ENCODE measurements around the gene CNNM4.

The CNNM4 gene

GRCh38 chr2:96815326-96816126 lies 54.8 kb downstream of the CNNM4 start:
- no peak for DNase-seq

- peak; percentile 78 for DNase-seq
Observed at GRCh38 chr2:96816127-96816835, 55.6 kb downstream of the CNNM4 start, which contains the start of gene CNNM3. CNNM3 (plus strand) TSS chr2:96816268; CDS start chr2:96816278, 10 bp downstream.

- no peak for DNase-seq
Observed at GRCh38 chr2:96816836-96817702, 56.4 kb downstream of the CNNM4 start.

GRCh38 chr2:96817882-96818281 lies 57.2 kb downstream of the CNNM4 start:
- no peak for DNase-seq

- DNase-seq, result no peak
Observed at GRCh38 chr2:96819128-96819875, 58.6 kb downstream of the CNNM4 start.

- DNase-seq, result no peak
Observed at GRCh38 chr2:96819876-96820511, 59.3 kb downstream of the CNNM4 start.

GRCh38 chr2:96821113-96821675 lies 60.5 kb downstream of the CNNM4 start:
- no peak for DNase-seq

GRCh38 chr2:96822786-96823185 lies 62.1 kb downstream of the CNNM4 start:
- DNase-seq, result no peak

GRCh38 chr2:96823198-96823597 lies 62.5 kb downstream of the CNNM4 start:
- DNase-seq, result no peak

GRCh38 chr2:96824079-96824870 lies 63.6 kb downstream of the CNNM4 start:
- no peak for DNase-seq

GRCh38 chr2:96825057-96825456 lies 64.4 kb downstream of the CNNM4 start:
- no peak for DNase-seq

- no peak for DNase-seq
Observed at GRCh38 chr2:96826546-96827278, 66.0 kb downstream of the CNNM4 start.

- DNase-seq, result no peak
Observed at GRCh38 chr2:96828436-96828835, 67.7 kb downstream of the CNNM4 start.

- no peak for DNase-seq
Observed at GRCh38 chr2:96828874-96829273, 68.2 kb downstream of the CNNM4 start.

GRCh38 chr2:96830044-96830562 lies 69.4 kb downstream of the CNNM4 start:
- no peak for DNase-seq

GRCh38 chr2:96831679-96832078 lies 71.0 kb downstream of the CNNM4 start:
- DNase-seq, result no peak

GRCh38 chr2:96832408-96832753 lies 71.7 kb downstream of the CNNM4 start:
- DNase-seq, result no peak

- no peak for DNase-seq
Observed at GRCh38 chr2:96832754-96833507, 72.2 kb downstream of the CNNM4 start.

- DNase-seq, result no peak
Observed at GRCh38 chr2:96835830-96836229, 75.1 kb downstream of the CNNM4 start.

Measured in NCI-H1694 treated with DMSO at 0.1 percent for 48 hours (cell line).